22Rv1 (cell line): ENCODE measurements around the gene SCML1.

Experiments used
- CTCF ChIP-seq: fragments of 450-650 bp; IDR thresholded peaks from 2 replicates; pipeline ENCODE4 v1.5.1; 2017; ENCODE audit warnings: mild to moderate bottlenecking
- ZFX ChIP-seq: fragments of 450-650 bp; IDR thresholded peaks from 2 replicates; pipeline ENCODE4 v1.6.1; 2017; ENCODE audit warnings: antibody characterized with exemption, borderline replicate concordance

DNA sequence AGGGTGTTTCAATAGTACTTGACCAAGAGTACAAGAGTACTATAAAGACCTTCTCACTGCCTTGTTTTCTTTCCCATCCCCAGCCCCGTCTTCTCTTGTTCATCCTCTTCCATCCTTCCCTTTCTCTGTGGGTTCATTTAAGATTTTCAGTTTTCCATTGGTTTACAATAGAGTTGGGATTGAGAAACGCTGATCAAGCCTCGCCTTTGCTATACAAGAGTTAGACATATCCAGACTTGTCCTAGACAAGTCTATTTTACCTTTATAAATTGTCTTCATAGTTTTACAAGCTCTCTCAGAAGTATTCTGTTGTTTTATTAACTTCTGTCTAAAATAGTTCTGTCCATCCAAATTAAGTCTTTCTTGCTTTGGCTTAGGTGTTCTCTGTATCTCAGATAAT is 29.6 kb upstream of the SCML1 start:
- TF ChIP-seq CTCF (no peak), ZFX (no peak)
